GM19351 (cell line): ENCODE results near the gene IFNA16.
A peak's percentile ranks its signal among the peaks of the same experiment; 100 is the strongest.
"Not testable (repeated sequence)": the region's sequence is repeated elsewhere in the genome, so short reads cannot be mapped to it uniquely, and the experiment has no call there.

Experiments
- ATAC-seq: cut with Tn5 transposase; IDR thresholded peaks from one replicate; pipeline ENCODE4 v1.9.1; 2021; ENCODE audit warnings: mild to moderate bottlenecking, moderate library complexity; ENCODE audit not compliant: unreplicated experiment

The IFNA16 gene

GRCh38 chr9:21202105-21202504, 15.0 kb downstream of the IFNA16 start, which contains the start of gene IFNA7:
Gene IFNA7, minus strand, starts transcription at chr9:21202205. Its CDS starts 40 bp downstream, at chr9:21202165.
- ATAC-seq: not testable (repeated sequence)

- ATAC-seq: peak; percentile 96
Measured at GRCh38 chr9:21194867-21195776, 22.0 kb downstream of the IFNA16 start.

- not testable (repeated sequence) for ATAC-seq
Measured at GRCh38 chr9:21187487-21187886, 29.6 kb downstream of the IFNA16 start, which contains the start of gene IFNA4. Gene IFNA4, minus strand, starts transcription at chr9:21187587. Its CDS starts 56 bp downstream, at chr9:21187531.

GRCh38 chr9:21182810-21183736, 34.0 kb downstream of the IFNA16 start:
- ATAC-seq: peak; percentile 97

GRCh38 chr9:21174671-21175070, 42.4 kb downstream of the IFNA16 start:
- ATAC-seq: no peak

GRCh38 chr9:21172156-21172555, 45.0 kb downstream of the IFNA16 start:
- no peak for ATAC-seq

GRCh38 chr9:21171351-21171750, 45.8 kb downstream of the IFNA16 start:
- no peak for ATAC-seq

- ATAC-seq: not testable (repeated sequence)
Measured at GRCh38 chr9:21166560-21166959, 50.6 kb downstream of the IFNA16 start, which contains the start of gene IFNA21. Gene IFNA21, minus strand, starts transcription at chr9:21166660. Its CDS starts 48 bp downstream, at chr9:21166612.
